Measurements from ENCODE around the gene TENT5C. TPM values are rescaled to one million over a fixed set of nuclear protein-coding genes. Genes with fewer than 3 reads are reported as not detected.

Gene TENT5C
- polyA plus RNA-seq, 1 donor (not counting 4 experiments of a cell fraction or from before 2014, with no cell fraction given) = 0.13 TPM

- FAIRE-seq = no peak
- dilution Hi-C loops (cut with MboI; ENCODE audit: extremely low pct_ligation_motif_present, low sequenced_read_pairs) = no loop called here
- H3K9ac ChIP-seq (ENCODE audit: control insufficient read depth, extremely low read depth, insufficient read depth, low read length) = no peak overlapping the region
Observed at GRCh38 chr1:117591252-117591651, 14.6 kb upstream of the TENT5C start.

GRCh38 chr1:117592155-117592554, 13.7 kb upstream of the TENT5C start:
- Histone ChIP-seq H3K27me3 (ENCODE audit: control insufficient read depth, extremely low read depth, insufficient read depth, low read length) (no peaks in the 10 kb centered on the region), H3K4me2 (ENCODE audit: control insufficient read depth, extremely low read depth, insufficient read depth, low read depth, low read length) (no peak overlapping the region), H3K9ac (ENCODE audit: control insufficient read depth, extremely low read depth, insufficient read depth, low read length) (no peak overlapping the region), H2AFZ (ENCODE audit: control insufficient read depth, low read length) (no peak overlapping the region), H3K4me1 (ENCODE audit: control insufficient read depth, extremely low read depth, insufficient read depth, low read length) (no peaks in the 10 kb centered on the region), H3K79me2 (ENCODE audit: control insufficient read depth, insufficient read depth, low read length) (no peaks in the 10 kb centered on the region), H3K27ac (ENCODE audit: control insufficient read depth, insufficient read depth, low read length) (no peak overlapping the region), H4K20me1 (ENCODE audit: control insufficient read depth, extremely low read depth, insufficient read depth, low read length) (no peaks in the 10 kb centered on the region), H3K4me3 (ENCODE audit: control insufficient read depth in 2 of 3, extremely low read depth in 1 of 3, insufficient read depth in 2 of 3, low read depth in 1 of 3, low read length in 3 of 3) (no peak overlapping the region), H3K36me3 (ENCODE audit: control insufficient read depth in 2 of 2, extremely low read depth in 1 of 2, insufficient read depth in 2 of 2, low read length in 2 of 2) (no peaks in the 10 kb centered on the region), H3K9me1 (ENCODE audit: control insufficient read depth, extremely low read depth, insufficient read depth, low read length) (no peaks in the 10 kb centered on the region), H3K9me3 (ENCODE audit: control insufficient read depth, low read depth, low read length) (no peaks in the 10 kb centered on the region)
- FAIRE-seq (no peak), DNase-seq (ENCODE audit: low read depth, low spot score) (no peak)
- no peak for TF ChIP-seq CTCF (optimal IDR thresholded peaks at IDR 0.05 in 1 of 3, IDR thresholded peaks at IDR 0.05 in 1 of 3, conservative IDR thresholded peaks at IDR 0.05 in 1 of 3; ENCODE audit: extremely low read depth in 1 of 3, insufficient read depth in 2 of 3, low read length in 3 of 3)
- TF ChIP-seq EZH2 (IDR thresholded peaks at IDR 0.05; ENCODE audit: low read length) = no peak
- dilution Hi-C loops (cut with MboI; ENCODE audit: extremely low pct_ligation_motif_present, low sequenced_read_pairs) = no loop called here

More at GRCh38 chr1:117591252-117591651, 14.6 kb upstream of the TENT5C start:
- Histone ChIP-seq H3K4me1 (ENCODE audit: control insufficient read depth, extremely low read depth, insufficient read depth, low read length) (no peaks in the 10 kb centered on the region), H3K79me2 (ENCODE audit: control insufficient read depth, insufficient read depth, low read length) (no peaks in the 10 kb centered on the region), H2AFZ (ENCODE audit: control insufficient read depth, low read length) (no peak overlapping the region), H3K27me3 (ENCODE audit: control insufficient read depth, extremely low read depth, insufficient read depth, low read length) (no peaks in the 10 kb centered on the region), H3K4me3 (ENCODE audit: control insufficient read depth in 2 of 3, extremely low read depth in 1 of 3, insufficient read depth in 2 of 3, low read depth in 1 of 3, low read length in 3 of 3) (no peak overlapping the region), H3K4me2 (ENCODE audit: control insufficient read depth, extremely low read depth, insufficient read depth, low read depth, low read length) (no peak overlapping the region), H3K9me3 (ENCODE audit: control insufficient read depth, low read depth, low read length) (no peaks in the 10 kb centered on the region), H4K20me1 (ENCODE audit: control insufficient read depth, extremely low read depth, insufficient read depth, low read length) (no peaks in the 10 kb centered on the region), H3K36me3 (ENCODE audit: control insufficient read depth in 2 of 2, extremely low read depth in 1 of 2, insufficient read depth in 2 of 2, low read length in 2 of 2) (no peaks in the 10 kb centered on the region), H3K27ac (ENCODE audit: control insufficient read depth, insufficient read depth, low read length) (no peak overlapping the region), H3K9me1 (ENCODE audit: control insufficient read depth, extremely low read depth, insufficient read depth, low read length) (no peaks in the 10 kb centered on the region)
- no peak for DNase-seq (ENCODE audit: low read depth, low spot score)
- no peak for TF ChIP-seq EZH2 (IDR thresholded peaks at IDR 0.05; ENCODE audit: low read length)
- no peak for TF ChIP-seq CTCF (optimal IDR thresholded peaks at IDR 0.05 in 1 of 3, IDR thresholded peaks at IDR 0.05 in 1 of 3, conservative IDR thresholded peaks at IDR 0.05 in 1 of 3; ENCODE audit: extremely low read depth in 1 of 3, insufficient read depth in 2 of 3, low read length in 3 of 3)
